Subcutaneous adipose tissue (tissue), 4 donors: Measurements from ENCODE around the gene ZPR1. TPM values are rescaled to one million over a fixed set of nuclear protein-coding genes. Genes with fewer than 3 reads are reported as not detected.

Experiments used
- CTCF ChIP-seq: fragments of 450-650 bp; IDR thresholded peaks from one replicate; pipeline ENCODE4 v1.5.1; 2016; ENCODE audit warnings: low read depth, mild to moderate bottlenecking, control low read depth, antibody characterized with exemption, moderate library complexity
- total RNA-seq, 4 donors: library from RNA; depleted of rRNA; stranded (reverse); fragments of >200 nt; gene quantifications; one replicate each; pipeline ENCODE4 v1.1.0, GENCODE V29; 2016

ZPR1 gene
- 10 to 100 TPM; 27.6 to 39.4 (median 31.2) TPM for total RNA-seq

GRCh38 chr11:116787786-116788486 is at the start of gene ZPR1:
ZPR1 (minus strand) TSS chr11:116788023; CDS start chr11:116787990, 33 bp downstream.
- no peak for TF ChIP-seq CTCF

GRCh38 chr11:116836632-116836991 is 48.8 kb upstream of the ZPR1 start:
- no peak for TF ChIP-seq CTCF

DNA sequence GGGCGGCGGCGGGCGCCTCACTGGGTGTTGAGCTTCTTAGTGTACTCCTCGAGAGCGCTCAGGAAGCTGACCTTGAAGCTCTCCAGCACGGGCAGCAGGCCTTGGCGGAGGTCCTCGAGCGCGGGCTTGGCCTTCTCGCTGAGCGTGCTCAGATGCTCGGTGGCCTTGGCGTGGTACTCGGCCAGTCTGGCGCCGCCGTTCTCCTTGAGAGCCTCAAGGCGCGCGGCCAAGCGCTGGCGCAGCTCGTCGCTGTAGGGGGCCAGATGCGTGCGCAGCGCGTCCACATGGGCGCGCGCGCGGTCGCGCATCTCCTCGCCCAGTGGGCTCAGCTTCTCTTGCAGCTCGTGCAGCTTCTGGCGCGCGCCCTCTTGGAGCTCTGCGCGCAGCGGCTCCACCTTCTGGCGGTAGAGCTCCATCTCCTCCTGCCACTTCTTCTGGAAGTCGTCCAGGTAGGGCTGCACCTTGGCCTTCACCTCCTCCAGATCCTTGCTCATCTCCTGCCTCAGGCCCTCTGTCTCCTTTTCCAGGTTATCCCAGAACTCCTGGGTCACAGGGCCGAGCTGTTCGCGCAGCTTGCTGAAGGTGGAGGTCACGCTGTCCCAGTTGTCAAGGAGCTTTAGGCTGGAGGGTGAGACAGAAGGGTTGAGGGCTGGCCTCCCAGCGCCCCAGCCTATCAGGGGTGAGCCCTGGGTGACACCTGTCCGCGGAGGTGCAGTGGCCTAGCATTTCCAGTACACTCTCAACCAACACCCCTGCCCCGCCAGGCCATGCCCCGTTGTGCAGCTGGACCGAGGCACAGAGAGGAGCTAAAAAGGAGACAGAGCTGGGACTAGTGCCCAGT is 48.2 kb upstream of the ZPR1 start:
- TF ChIP-seq CTCF: no peak

- no peak for TF ChIP-seq CTCF
Observed at GRCh38 chr11:116835042-116835772, 47.4 kb upstream of the ZPR1 start.

DNA sequence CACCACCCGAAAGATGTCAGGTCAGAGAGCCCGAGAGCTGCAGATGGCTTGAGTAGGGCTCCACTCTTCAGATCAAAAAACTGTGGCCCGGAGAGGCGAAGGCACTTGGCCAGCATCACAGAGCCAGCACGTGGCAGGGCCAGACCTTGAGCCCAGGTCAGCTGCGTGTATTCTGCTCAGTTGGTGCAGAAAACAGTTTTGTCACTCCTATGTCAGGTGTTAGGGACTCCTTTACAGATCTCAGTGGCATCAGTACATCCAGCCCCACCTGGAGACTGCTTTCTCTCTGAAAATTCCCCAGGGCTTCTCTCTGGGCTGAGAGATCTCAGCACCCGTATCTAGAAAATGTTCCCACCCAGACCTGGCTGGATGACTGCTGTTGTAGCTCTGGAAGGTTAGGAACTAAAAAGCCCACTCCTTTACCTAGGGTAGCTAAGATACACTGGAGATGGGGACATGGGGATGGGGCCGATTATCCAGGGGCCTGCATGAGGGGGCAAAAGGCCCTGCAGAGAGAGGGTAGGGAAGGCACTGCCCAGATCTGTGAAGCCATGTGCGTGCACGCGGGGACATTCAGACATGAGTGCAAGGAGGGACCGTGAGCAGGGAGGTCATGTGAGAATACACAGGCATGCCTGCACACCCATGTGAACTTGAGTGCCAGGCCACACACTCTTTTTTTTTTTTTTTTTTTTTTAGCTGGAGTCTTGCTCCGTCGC is 46.2 kb upstream of the ZPR1 start:
- TF ChIP-seq CTCF: no peak

DNA sequence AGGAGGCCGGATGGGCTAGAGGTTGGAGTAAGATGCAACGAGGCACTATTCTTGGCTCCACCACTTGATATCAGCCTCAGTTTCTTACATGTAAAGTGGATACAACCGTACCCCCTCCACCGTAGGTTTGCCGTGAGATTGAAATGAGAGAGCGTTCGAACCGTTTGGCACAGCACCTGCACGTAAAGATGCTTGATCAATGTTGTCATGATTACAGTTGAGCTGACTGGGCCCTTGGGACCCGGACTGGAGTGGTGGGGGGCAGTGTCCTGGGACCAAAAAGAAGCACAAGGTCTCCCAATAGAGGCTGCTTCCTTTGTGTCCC is 45.6 kb upstream of the ZPR1 start:
- no peak for TF ChIP-seq CTCF
